Uterus (tissue), 2 donors: ENCODE data around the gene SLC5A12.

ENCODE experiments used
- CTCF ChIP-seq, 4 experiments: fragments of 200-600 bp in 2 of 4; fragments of 450-650 bp in 2 of 4; sonication (generic) in 2 of 4; IDR thresholded peaks; one replicate each; pipeline ENCODE4 v1.5.1; 2016 to 2019; ENCODE audit warnings: antibody characterized with exemption in 4 of 4, mild to moderate bottlenecking in 2 of 4, moderate library complexity in 1 of 4
- POLR2A ChIP-seq, 2 donors: fragments of 450-650 bp; IDR thresholded peaks; one replicate each; pipeline ENCODE4 v1.6.1; 2016; ENCODE audit warnings: antibody characterized with exemption in 2 of 2, mild to moderate bottlenecking in 1 of 2, moderate library complexity in 1 of 2

- no peak for TF ChIP-seq CTCF (IDR thresholded peaks at IDR 0.05)
- no peak for TF ChIP-seq POLR2A (IDR thresholded peaks at IDR 0.05)
Observed at GRCh38 chr11:26741036-26741435, 19.2 kb upstream of the SLC5A12 start.
